A673 (cell line): ENCODE measurements around the gene NRAP.

Experiments used
- EZH2 ChIP-seq: fragments of 200-600 bp; sonication (generic); IDR thresholded peaks from 2 replicates; pipeline ENCODE4 v1.6.1; 2017; ENCODE audit warnings: borderline replicate concordance, low read depth, mild to moderate bottlenecking, mixed read lengths, antibody characterized with exemption, low read length; ENCODE audit not compliant: poor library complexity, severe bottlenecking
- TF ChIP-seq, protein P1 (sequence below): fragments of 300-800, 200-600 bp; sonication (generic); conservative IDR thresholded peaks from 2 replicates; pipeline ENCODE4 v1.5.1; 2017; ENCODE audit warnings: low read depth, mild to moderate bottlenecking, antibody characterized with exemption, low read length, moderate library complexity, mixed read lengths

- TF ChIP-seq, protein P1, sequence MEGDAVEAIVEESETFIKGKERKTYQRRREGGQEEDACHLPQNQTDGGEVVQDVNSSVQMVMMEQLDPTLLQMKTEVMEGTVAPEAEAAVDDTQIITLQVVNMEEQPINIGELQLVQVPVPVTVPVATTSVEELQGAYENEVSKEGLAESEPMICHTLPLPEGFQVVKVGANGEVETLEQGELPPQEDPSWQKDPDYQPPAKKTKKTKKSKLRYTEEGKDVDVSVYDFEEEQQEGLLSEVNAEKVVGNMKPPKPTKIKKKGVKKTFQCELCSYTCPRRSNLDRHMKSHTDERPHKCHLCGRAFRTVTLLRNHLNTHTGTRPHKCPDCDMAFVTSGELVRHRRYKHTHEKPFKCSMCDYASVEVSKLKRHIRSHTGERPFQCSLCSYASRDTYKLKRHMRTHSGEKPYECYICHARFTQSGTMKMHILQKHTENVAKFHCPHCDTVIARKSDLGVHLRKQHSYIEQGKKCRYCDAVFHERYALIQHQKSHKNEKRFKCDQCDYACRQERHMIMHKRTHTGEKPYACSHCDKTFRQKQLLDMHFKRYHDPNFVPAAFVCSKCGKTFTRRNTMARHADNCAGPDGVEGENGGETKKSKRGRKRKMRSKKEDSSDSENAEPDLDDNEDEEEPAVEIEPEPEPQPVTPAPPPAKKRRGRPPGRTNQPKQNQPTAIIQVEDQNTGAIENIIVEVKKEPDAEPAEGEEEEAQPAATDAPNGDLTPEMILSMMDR = no peak
- TF ChIP-seq EZH2 = no peak
Observed at GRCh38 chr10:113576852-113577251, 87.0 kb downstream of the NRAP start.
